Head of caudate nucleus (tissue), 42 donors: ENCODE data around the gene PDZD2.
"Not testable (repeated sequence)": the region's sequence is repeated elsewhere in the genome, so short reads cannot be mapped to it uniquely, and the experiment has no call there.

ENCODE experiments used
- DNase-seq, 42 donors: peaks; one replicate each; pipeline versions ENCODE4 v3.0.0 to v3.0.0-alpha.2; 2020 to 2021; ENCODE audit warnings: mixed read lengths in 7 of 42
- intact Hi-C: fragments of 100-400 bp; cut with DNase I; formaldehyde crosslinking; loops from one replicate; pipeline ENCODE4 v1.15.0; 2022

Gene PDZD2

DNA sequence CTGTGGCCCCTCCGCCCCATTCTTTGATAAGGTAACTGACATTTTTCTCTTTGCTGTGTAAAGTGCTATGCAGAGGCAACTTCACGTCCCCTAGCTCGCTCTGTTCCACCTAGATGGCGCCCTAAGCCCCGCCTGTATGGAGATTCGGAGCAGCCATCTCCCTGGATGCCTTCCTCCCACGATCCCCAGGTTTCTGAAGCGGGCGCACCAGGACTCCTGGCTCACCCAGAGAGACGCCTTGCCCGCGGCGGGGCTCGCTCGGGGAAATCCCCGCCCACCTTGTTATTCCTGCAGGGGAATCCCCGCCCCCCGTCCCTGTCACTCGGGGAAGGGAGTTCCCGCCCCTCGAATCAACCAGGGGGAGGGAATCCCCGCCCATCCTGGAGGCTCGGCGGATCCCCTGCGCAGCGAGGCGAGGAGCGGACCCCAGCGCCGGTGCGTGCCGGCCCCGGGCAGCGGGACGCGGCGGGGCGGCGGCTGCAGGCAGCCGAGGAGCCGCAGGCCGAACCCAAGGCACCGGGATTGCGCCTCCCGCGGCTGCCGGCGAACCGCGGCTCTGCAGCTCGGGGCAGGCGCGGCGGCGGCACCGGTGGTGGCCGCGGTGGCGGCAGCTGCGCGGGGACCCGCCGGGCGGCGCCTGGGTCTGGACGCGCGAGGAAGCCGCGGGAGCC, at the start of gene PDZD2:
TSS of gene PDZD2 (plus strand) at position 384 of the 671 bp plus-strand sequence.
- intact Hi-C loops, result loop anchor here (2.0 to 10.0 kb wide), 3 partner anchors 54 to 170 kb away; no protein-coding TSS in a partner anchor
- peak; percentile 76 to 96 (median 88) for DNase-seq

DNA sequence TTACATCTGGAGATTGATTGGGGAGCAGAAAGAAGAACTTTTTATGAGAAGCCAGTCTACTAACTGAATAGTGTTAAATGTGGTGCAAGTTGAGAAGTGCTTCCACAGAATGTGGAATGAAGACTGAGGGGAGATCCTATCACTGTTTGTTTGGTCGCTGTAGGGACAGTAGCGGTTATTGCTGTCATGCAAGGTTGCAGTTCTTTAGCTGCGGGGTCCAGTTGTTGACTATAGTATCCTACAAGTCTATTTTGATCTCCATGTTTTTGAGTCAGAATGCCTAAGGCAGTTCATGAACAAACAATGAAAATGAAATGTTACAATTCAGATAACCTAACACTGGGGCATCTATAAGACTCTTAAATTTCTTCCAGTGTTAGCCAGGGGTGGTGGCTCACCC, 45.3 kb upstream of the PDZD2 start:
- intact Hi-C loops, result no loop called here
- DNase-seq, result no peak

DNA sequence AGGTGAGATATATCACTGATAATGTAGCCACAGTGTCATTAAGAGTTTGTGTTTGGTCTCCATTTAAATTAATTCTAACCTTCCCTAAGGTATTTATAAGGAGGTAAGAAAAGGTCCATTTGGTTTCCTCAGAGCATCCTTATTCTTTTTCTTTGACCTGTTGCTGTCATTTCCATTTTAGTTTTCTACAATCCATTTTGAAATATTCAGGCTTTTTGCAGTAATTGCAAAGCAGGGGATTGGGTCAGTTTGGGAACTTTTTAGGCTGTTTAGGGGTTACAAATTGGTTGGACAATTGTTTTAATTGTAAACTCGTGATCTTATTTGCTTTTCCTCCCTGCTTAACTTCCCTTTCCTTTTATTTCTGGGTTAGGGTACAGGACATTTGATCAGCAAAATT, 42.6 kb upstream of the PDZD2 start:
- intact Hi-C loops, result no loop called here
- no peak for DNase-seq

DNA sequence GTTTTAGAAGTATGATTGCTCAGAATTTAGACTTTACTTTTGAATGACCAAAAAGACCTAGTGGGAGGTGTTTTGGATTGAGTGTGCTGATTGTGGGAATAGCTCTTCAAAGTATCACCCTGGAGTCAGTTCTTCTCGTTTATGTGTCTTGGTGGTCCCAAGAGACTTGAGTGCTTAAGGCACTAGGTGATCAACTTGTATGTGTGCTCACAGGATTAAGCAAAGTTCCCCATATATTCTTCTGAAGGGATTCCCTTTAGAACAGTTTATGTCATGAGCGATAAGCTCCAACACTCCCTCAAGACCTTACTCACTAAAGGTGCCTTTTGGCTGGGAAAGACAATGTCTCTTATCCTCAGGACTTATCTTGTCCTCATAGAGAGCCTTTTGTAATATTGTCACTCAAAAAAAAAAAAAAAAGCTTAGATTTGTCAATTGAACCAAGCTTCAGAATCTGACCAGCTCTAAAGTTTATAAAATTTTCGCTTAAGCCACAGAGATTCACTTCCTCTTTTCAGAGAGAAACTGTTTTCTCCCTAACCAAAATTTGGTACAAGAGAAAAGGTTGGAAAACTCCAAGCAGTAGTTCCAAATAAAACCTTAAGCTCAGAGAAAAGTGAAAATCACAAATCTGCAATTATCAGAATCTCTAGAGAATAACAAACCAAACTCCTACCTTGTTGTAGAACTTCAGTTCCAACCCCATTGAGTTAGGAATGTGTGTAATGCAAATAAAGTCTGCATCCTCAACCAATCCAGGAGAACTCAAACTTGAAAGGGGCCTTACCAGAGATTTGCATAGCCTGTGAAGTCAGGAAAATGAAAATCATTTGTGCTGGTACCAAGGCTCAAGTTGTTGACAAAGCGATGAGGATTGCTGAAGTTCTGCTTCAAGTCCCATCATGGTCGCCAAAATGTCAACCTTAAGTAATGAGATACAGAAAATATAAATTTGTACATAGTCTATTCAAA, 40.0 kb upstream of the PDZD2 start:
- DNase-seq, result no peak

DNA sequence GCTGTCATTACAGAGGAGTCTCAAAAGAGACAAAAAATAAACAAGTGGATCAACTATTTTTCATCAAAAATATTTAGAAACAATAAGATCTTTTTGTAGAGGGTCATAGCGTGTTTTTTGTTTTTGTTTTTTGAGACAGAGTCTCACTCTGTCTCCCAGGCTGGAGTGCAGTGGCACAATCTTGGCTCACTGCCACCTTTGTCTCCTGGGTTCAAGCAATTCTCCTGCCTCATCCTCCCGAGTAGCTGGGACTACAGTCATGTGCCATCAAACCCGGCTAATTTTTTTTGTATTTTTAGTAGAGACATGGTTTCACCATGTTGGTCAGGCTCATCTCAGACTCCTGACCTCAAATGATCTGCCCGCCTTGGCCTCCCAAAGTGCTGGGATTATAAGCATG, 36.6 kb upstream of the PDZD2 start:
- DNase-seq, result peak in 7 of 42 donors; percentile 11 to 58 (median 24)
- intact Hi-C loops, result not testable (repeated sequence)

More for the DNA sequence above, 40.0 kb upstream of the PDZD2 start:
- intact Hi-C loops, result no loop called here

DNA sequence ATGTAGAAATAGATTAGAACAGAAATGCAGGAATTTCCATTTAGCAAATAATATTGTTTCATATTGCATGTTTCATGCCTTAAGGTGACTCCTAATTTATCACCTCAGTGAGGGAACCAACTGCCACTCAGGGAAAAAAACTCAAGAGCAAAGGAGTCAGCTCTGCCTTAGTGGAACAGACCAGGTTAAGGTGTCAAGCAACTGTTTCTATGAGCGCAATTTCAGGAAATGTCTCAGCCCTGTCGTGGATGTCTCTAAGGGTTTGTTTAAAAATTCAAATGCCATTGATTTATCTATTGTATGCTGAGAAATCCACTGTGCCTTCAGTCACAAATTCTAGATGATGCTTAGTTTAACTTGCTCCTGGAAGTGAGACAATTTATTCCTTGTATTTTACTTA, 34.7 kb upstream of the PDZD2 start:
- intact Hi-C loops, result no loop called here
- DNase-seq, result no peak

DNA sequence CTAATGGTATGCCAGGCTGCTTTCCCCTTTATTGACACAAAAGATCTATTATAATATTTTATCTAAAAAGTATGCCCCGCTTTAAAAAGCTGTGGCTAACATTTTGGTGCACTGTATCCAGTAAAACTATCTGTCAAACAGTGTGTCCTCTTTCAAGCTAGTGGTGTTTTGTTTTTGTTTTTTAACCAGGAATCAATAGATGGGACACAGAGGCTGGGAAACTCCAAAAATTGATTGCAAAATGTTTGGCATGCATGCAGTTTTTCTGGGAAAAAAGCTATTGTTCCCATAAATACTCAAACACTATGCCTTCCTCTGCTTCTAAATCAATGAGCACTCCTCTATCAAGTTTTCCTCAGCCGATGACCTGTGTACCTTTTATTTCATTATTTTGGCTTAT, 34.3 kb upstream of the PDZD2 start:
- intact Hi-C loops, result no loop called here
- DNase-seq, result no peak

DNA sequence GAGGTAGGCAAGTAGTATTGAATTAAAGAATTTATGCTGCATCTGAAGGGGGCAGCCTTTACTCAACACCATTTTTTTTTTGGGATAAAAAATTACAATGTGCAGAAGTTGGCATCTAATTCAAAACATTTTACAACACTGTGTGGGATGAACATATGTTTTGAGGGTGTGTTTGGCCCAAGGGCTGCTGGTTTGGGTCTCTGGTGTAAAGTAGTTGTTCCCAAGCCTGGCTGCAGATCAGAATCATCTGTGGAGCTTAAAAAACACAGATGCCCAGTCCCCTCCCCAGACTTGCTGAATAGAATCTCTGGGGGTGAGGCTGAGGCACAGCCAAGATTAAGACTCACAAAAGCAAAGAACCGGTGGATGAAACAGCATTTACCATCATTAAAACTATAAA, 33.0 kb upstream of the PDZD2 start:
- no peak for DNase-seq
- intact Hi-C loops, result no loop called here

DNA sequence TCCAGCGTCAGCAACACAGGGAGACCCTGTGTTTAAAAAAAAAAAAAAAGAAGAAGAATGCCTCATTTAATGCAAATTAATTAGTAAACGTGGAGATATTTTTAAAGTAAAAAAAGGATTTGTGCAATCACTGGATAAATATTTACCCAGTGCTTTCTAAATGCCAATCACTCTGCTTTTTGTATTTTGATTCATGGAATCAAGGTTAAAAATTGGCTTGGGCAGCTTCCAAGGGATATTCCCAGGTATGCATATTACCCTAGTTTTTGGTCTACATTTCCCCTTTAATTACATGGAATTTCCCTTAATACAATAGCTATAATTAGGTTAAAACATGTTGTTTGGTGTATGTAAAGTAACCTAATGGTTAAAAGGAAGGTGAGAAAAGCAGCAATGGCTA, 31.4 kb upstream of the PDZD2 start:
- DNase-seq, result no peak
- intact Hi-C loops, result no loop called here

DNA sequence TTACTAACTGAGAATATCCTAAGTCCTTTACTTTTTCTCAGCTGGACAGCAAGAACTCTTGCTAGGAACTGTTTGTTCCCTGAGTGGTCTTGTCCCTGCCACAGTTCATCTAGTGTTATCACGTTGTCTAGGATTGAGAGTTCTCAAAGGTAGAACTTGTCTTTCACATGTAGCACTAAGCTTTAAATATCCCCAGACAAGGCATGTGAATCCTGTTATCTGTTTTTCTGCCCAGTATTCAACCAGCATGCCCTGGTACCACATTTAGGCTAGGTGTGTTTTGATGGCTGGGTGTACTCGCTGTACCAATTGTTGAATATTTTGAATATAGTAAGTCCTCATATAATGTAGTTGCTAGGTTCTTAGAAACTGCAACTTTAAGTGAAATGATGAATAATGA, 27.9 kb upstream of the PDZD2 start:
- no peak for DNase-seq
- intact Hi-C loops, result no loop called here

DNA sequence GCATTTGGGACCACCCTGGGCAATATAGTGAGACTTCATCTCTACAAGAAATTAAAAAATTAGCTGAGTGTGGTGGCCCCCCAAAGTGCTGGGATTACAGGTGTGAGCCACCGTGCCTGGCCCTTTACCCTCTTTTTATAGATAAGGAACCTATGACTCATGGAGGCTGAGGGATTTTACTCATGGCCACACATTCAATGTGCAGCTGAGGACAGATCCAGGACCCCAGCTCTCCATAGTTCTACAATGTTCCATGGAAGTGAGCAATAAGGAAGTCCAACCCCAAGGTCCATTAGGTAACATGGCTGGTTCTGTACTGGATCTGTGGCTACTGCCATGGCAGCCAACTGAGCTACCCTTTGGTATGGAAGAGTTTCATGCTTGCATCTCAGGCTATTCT, 25.3 kb upstream of the PDZD2 start:
- DNase-seq, result no peak
- intact Hi-C loops, result no loop called here

DNA sequence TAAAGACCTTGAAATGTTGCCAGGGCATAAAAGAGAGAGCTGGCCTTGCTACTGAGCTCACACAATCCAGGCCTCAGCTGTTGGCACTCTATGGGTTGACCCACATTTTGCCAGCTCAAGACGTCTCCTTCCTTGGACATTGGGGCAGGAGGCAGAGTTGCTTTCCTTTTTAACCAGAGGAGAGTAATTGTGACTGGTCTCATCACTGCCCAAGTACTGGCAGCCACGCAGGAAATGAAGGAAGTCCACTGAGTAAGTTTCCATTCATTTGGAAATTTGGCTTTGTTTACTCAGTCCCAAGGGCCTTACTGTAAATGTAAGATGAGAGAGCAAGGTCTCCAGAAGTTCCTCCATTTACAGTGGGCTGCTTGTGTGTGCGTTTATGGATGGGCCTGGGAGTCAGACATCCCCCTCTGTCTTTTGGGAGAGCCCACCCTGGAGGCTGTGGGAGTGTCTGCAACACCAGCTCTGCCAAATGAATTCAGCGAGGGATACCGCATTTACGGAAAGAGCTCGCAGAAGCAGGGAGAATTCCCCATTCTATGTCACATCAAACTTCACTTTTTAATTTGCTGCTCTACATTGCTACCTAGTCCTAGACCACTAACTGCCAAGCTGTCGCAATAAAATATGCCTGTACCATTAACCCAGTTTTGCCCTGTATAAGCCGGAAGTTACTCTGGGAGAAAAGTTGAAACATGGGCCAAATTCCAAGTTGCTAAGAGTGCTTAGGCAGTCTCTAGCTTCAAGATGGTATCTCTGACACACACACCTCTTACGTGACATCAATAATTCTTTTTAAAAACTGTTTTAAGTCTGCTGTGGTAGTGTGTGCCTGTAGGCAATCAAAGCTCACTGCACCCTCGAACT, 24.5 kb upstream of the PDZD2 start:
- intact Hi-C loops, result no loop called here
- DNase-seq, result no peak

DNA sequence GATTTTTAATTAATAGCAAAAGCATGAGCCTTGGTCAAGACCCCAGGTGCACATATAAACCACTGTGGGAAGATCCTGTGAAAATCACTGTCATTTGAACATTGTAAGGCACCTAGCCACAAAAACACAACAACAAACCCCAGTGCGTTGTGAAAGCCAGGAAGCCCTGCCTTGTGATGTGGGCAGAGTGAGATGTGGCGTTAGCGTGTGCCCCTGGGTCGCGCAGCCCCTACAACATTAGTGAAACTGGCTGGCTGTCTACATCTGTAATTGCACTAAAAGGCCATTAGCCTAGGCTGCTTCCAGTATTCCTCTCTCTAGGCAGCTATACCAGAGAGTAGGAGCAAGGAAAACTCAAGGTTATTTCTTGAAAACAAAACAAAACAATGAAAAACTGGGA, 21.1 kb upstream of the PDZD2 start:
- intact Hi-C loops, result no loop called here
- no peak for DNase-seq

DNA sequence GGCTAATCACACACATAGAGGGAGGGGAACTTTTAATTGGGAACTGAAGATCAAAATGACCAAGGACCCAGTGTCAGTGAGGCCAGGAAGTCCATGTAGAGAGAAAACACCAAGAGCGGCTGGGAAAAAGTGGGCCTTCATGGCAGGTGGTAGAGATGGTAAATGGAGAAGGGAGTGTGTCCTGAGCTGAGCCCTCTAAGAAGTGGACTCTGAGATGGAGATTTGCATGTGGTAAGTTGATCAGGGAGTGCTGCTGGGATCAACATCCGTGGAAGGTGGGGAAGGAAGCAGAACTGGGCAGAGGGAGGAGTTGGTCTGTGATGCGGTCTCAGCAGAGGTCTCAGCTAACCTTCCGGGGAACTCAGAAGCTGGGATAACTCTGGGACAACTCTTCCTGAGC, 18.9 kb upstream of the PDZD2 start:
- DNase-seq, result no peak
- intact Hi-C loops, result no loop called here

DNA sequence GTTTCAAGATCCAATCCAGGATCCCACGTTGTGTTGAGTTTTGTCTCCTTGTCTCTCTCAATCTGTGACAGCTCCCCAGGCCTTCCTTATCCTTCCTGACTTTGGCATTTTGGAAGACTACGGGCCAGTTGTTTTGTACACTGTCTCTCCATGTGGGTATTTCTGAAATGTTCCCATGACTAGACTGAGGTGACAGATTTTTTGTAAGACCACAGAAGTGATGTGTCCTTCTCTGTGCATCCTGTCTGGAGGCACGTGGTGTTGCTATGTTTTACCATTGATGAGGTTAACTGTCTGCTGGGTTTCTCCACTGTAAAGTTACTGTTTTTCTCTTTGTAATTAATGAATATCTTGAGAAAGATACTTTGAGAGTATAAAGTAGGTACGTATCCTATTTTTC, 15.7 kb upstream of the PDZD2 start:
- DNase-seq, result no peak
- intact Hi-C loops, result no loop called here

DNA sequence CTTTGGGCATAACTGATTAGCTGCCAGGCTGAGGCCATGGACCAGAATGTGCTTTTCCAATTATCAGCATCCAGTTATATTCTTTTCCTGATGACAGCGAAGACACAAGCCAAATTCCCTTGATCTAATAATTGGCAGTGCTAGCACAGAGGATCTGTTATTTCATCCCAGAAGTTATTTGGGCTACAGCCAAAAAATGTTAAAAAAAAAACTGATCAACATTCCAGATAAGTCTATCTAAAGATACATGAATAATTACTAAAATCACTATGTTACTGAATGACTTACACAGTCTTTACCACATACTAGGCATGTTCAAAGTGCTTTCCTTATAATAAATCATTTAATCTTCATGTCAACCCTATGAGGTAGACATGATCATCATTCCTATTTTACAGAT, 13.5 kb upstream of the PDZD2 start:
- DNase-seq, result no peak
- intact Hi-C loops, result no loop called here

DNA sequence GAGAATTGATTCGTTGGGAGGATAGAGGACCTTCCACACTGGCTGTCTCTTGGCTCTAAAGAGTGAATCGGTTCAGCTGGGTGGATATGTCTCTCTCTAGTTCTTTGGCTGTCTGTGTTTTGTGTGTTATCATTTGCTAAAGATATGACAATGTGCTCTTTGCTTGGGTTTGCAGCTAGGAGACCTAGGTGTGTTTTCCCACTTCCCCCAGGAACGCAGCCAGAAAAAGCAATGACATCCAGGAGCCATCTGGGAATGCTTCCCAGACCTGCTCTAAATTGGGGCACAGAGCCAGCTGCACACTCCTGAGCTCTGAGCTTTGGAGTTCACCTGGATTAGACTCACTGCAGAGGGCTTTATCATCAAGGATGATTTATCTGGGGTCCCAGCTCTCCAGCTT, 12.8 kb upstream of the PDZD2 start:
- intact Hi-C loops, result no loop called here
- DNase-seq, result no peak

DNA sequence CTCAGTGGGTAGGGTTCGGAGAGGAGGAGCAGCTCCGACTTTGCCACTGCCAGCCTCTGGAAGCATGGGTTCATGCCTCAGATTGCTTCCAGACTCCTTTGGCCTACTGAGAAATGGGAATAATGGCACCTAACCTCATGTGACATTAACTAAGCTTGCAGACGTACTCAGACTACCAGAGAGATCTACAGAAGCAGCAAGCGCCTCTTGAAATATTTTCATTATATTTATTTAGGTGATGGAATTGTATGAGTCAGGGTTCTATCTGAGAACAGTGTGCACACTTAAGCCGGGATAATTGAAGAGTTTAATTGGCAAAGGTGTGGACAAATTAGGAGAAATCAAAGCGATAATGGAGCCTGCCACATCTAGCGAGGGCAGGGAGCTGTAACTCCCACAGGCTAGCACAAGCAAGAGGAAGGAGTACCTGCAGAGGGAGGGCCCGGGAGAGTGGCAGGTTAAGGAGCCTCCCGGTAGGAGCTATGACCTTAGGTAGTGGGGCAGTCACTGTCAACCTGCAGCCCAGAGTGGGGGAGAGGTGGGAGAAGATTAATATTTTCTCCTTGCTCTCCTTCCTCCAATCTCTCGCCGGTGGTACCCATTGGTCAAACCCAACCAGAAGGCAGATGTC, 12.2 kb upstream of the PDZD2 start:
- intact Hi-C loops, result no loop called here
- DNase-seq, result no peak

DNA sequence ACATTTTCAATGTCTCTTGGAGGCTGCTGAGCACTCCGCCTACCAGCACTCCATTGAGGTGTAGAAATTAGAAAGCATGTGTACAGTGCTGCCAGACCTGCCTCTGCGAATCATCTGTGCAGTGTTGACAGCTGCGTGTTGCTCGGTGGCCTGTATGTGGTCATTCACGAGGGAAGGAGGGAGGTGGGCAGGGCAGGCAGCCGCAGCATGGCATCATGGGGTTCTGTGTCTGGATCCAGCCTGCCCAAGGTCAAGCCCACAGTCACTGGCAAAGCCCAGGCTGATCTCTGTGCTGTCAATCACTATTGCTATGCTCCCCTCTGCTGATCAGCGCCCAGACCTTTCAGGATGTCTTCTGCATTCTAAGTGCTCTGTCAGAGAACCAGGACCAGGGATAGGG, 8.0 kb upstream of the PDZD2 start:
- no peak for DNase-seq
- intact Hi-C loops, result loop anchor here (10.0 kb wide), 1 partner anchor 46 kb away; no protein-coding TSS in a partner anchor
